B cell (primary cell): ENCODE results near the gene SKAP2. TPM values are rescaled to one million over a fixed set of nuclear protein-coding genes. Genes with fewer than 3 reads are reported as not detected.

Source experiments
- ATAC-seq: fragments of 200-7000 bp; cut with Tn5 transposase; one replicate; pipeline ENCODE4 v1.10.0; 2021; ENCODE audit warnings: low read depth, mild to moderate bottlenecking, moderate number of reproducible peaks, moderate library complexity
- CTCF ChIA-PET: fragments of 350-600 bp; sonication (Branson Sonifier 250); formaldehyde crosslinking; loops from one replicate; lab custom pipeline; 2021; ENCODE audit warnings: antibody characterized with exemption, inconsistent platforms; lab: Charles Lee
- POLR2A ChIA-PET: fragments of 350-600 bp; sonication (Branson Sonifier 250); formaldehyde crosslinking; loops from one replicate; lab custom pipeline; 2021; ENCODE audit warnings: antibody characterized with exemption; lab: Charles Lee
- DNase-seq: peaks from one replicate; pipeline ENCODE4 v3.0.0; 2013
- H2AFZ ChIP-seq: 2 replicates; pipeline ENCODE4 v1.6.1; 2012; ENCODE audit warnings: mild to moderate bottlenecking, low read depth, low read length; ENCODE audit not compliant: insufficient read depth, poor library complexity, severe bottlenecking
- H3K27ac ChIP-seq, 2 donors: 1 replicate in 1 of 2; 2 replicates in 1 of 2; pipeline ENCODE4 v1.5.1; 2012 to 2013; ENCODE audit warnings: low read length in 2 of 2, mild to moderate bottlenecking in 2 of 2, moderate library complexity in 1 of 2
- H3K27me3 ChIP-seq, 4 experiments: fragments of 200-600 bp in 1 of 4; sonication (generic) in 1 of 4; replicated peaks in 1 of 4; 1 replicate in 2 of 4; 2 replicates in 2 of 4; pipeline versions ENCODE4 v1.6.1 to v1.7.0; 2013 to 2016; ENCODE audit warnings: low read length in 3 of 4, mild to moderate bottlenecking in 2 of 4, mixed read lengths in 1 of 4, moderate library complexity in 1 of 4; ENCODE audit not compliant: insufficient read depth in 4 of 4, control insufficient read depth in 3 of 4; ENCODE audit errors: control extremely low read depth in 1 of 4
- H3K36me3 ChIP-seq, 2 experiments: replicated peaks in 1 of 2; 1 replicate in 1 of 2; 2 replicates in 1 of 2; pipeline versions ENCODE4 v1.6.1 to v1.7.1; 2013; ENCODE audit warnings: low read length in 1 of 2; ENCODE audit not compliant: insufficient read depth in 2 of 2, control insufficient read depth in 1 of 2; ENCODE audit errors: control extremely low read depth in 1 of 2, extremely low read depth in 1 of 2
- H3K4me1 ChIP-seq, 2 donors: fragments of 200-600 bp in 1 of 2; sonication (generic) in 1 of 2; 1 replicate in 1 of 2; 2 replicates in 1 of 2; pipeline versions ENCODE4 v1.5.1 to v1.6.1; 2013 to 2017; ENCODE audit warnings: low read length in 2 of 2; ENCODE audit not compliant: control insufficient read depth in 2 of 2, insufficient read depth in 2 of 2
- H3K4me2 ChIP-seq: replicated peaks from 2 replicates; pipeline ENCODE3; 2012; ENCODE audit warnings: mild to moderate bottlenecking, low read depth, low read length; ENCODE audit not compliant: poor library complexity, severe bottlenecking
- H3K4me3 ChIP-seq, 5 experiments: fragments of 200-600 bp in 1 of 5; sonication (generic) in 1 of 5; 1 replicate in 3 of 5; 2 replicates in 2 of 5; pipeline versions ENCODE4 v1.5.1 to v1.7.0; 2011 to 2016; ENCODE audit warnings: low read length in 4 of 5, mild to moderate bottlenecking in 4 of 5, low read depth in 2 of 5, control low read depth in 1 of 5, moderate library complexity in 1 of 5; ENCODE audit not compliant: insufficient read depth in 1 of 5; ENCODE audit errors: control extremely low read depth in 1 of 5, extremely low read depth in 1 of 5
- H3K79me2 ChIP-seq: fragments of 200-600 bp; sonication (generic); one replicate; pipeline ENCODE4 v1.6.0; 2016; ENCODE audit warnings: low read length; ENCODE audit not compliant: control insufficient read depth, insufficient read depth
- H3K9ac ChIP-seq: fragments of 200-600 bp; sonication (generic); 2 replicates; pipeline ENCODE4 v1.6.1; 2017; ENCODE audit warnings: mild to moderate bottlenecking, low read length, moderate library complexity
- H3K9me3 ChIP-seq, 3 donors: one replicate each; pipeline versions ENCODE4 v1.6.1 to v1.7.1; 2013; ENCODE audit warnings: low read length in 2 of 3; ENCODE audit not compliant: control insufficient read depth in 2 of 3, insufficient read depth in 1 of 3; ENCODE audit errors: control extremely low read depth in 1 of 3
- H4K20me1 ChIP-seq: 2 replicates; pipeline ENCODE4 v1.6.0; 2012; ENCODE audit warnings: mild to moderate bottlenecking, low read length; ENCODE audit not compliant: insufficient read depth, control insufficient read depth, poor library complexity, severe bottlenecking
- H3K27ac Mint-ChIP-seq: one replicate; pipeline ENCODE4 v1.8.0; 2021; ENCODE audit warnings: mixed read lengths
- H3K27me3 Mint-ChIP-seq: one replicate; pipeline ENCODE4 v1.8.0; 2021; ENCODE audit warnings: mixed read lengths
- H3K4me1 Mint-ChIP-seq: one replicate; pipeline ENCODE4 v1.8.0; 2021; ENCODE audit warnings: mixed read lengths
- H3K4me3 Mint-ChIP-seq: one replicate; pipeline ENCODE4 v1.8.0; 2021; ENCODE audit warnings: mixed read lengths
- H3K9me3 Mint-ChIP-seq: one replicate; pipeline ENCODE4 v1.8.0; 2022; ENCODE audit warnings: mixed read lengths; ENCODE audit not compliant: insufficient read depth
- EZH2 ChIP-seq: IDR thresholded peaks from 2 replicates; pipeline ENCODE4 v1.6.1; 2012; ENCODE audit warnings: borderline replicate concordance, low read depth, mild to moderate bottlenecking, moderate library complexity, low read length; ENCODE audit not compliant: insufficient read depth, poor library complexity, severe bottlenecking
- WGBS: methylation state at CpG from one replicate; pipeline ENCODE4 v1.1.5; 2013; ENCODE audit warnings: missing lambda C conversion rate; ENCODE audit not compliant: insufficient coverage; 5-methylcytosine and 5-hydroxymethylcytosine counted together
- intact Hi-C: fragments of 100-400 bp; cut with micrococcal nuclease; formaldehyde crosslinking; loops from one replicate; pipeline ENCODE4 v1.10.0; 2022
- polyA plus RNA-seq: library from polyadenylated mRNA; depleted of rRNA; stranded (reverse); fragments of >200 nt; gene quantifications from 2 replicates; pipeline ENCODE4 v1.2.3, GENCODE V29; 2012
- total RNA-seq, 2 donors: library from RNA; stranded (reverse); fragments of 120-200 nt in 1 of 2; gene quantifications; 1 replicate in 1 of 2; 2 replicates in 1 of 2; pipeline versions ENCODE4 v1.2.3 to v1.2.4, GENCODE V29; 2013 to 2022
- TF ChIP-seq, protein P1 (sequence below): fragments of 200-600 bp; IDR thresholded peaks from one replicate; pipeline ENCODE4 v1.8.0; 2022; ENCODE audit warnings: antibody characterized with exemption, mild to moderate bottlenecking

Gene SKAP2
- total and polyA plus RNA-seq, 2 donors (not counting 1 experiment from before 2014, with no cell fraction given), result 12.8 to 58.4 TPM

DNA sequence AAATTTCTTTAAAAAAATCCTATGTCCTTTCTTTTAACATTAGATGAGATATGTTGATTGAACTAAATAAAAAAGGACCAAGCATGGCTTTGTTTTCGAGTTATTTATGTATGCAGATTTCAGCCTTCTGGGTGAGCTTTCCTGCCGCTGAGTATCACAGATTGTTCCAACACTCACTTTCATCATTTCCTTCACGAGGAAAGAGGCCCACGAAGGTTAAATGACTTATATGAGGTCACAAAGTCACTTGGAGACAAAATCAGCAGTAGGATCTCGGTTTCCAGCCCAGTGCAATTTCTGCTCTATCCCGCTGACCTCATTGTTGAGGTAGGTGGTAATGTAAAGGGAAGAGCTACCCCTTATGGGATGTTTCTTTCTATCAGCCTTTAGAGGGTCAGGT lies 226.8 kb downstream of the SKAP2 start:
- H3K27ac Mint-ChIP-seq, result no peak overlapping the region
- no peak for ATAC-seq
- Histone ChIP-seq H4K20me1 (no peaks in the 10 kb centered on the region), H3K36me3 (no peaks in the 10 kb centered on the region), H3K9ac (no peak overlapping the region), H2AFZ (no peak overlapping the region), H3K4me3 (no peak overlapping the region), H3K4me1 (no peaks in the 10 kb centered on the region), H3K4me2 (no peak overlapping the region), H3K79me2 (no peaks in the 10 kb centered on the region), H3K9me3 (no peaks in the 10 kb centered on the region), H3K27ac (no peak overlapping the region), H3K27me3 (no peaks in the 10 kb centered on the region)
- no peaks in the 10 kb centered on the region for H3K9me3 Mint-ChIP-seq
- intact Hi-C loops, result no loop called here
- H3K27me3 Mint-ChIP-seq, result no peaks in the 10 kb centered on the region
- POLR2A ChIA-PET, result no interaction called here
- no peak for DNase-seq
- CTCF ChIA-PET, result no interaction called here
- WGBS, result 88% methylated on average over 2 of the region's 6 CpGs
- no peak for TF ChIP-seq EZH2
- TF ChIP-seq, protein P1, sequence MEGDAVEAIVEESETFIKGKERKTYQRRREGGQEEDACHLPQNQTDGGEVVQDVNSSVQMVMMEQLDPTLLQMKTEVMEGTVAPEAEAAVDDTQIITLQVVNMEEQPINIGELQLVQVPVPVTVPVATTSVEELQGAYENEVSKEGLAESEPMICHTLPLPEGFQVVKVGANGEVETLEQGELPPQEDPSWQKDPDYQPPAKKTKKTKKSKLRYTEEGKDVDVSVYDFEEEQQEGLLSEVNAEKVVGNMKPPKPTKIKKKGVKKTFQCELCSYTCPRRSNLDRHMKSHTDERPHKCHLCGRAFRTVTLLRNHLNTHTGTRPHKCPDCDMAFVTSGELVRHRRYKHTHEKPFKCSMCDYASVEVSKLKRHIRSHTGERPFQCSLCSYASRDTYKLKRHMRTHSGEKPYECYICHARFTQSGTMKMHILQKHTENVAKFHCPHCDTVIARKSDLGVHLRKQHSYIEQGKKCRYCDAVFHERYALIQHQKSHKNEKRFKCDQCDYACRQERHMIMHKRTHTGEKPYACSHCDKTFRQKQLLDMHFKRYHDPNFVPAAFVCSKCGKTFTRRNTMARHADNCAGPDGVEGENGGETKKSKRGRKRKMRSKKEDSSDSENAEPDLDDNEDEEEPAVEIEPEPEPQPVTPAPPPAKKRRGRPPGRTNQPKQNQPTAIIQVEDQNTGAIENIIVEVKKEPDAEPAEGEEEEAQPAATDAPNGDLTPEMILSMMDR, result no peak
- no peaks in the 10 kb centered on the region for H3K4me1 Mint-ChIP-seq
- no peak overlapping the region for H3K4me3 Mint-ChIP-seq

DNA sequence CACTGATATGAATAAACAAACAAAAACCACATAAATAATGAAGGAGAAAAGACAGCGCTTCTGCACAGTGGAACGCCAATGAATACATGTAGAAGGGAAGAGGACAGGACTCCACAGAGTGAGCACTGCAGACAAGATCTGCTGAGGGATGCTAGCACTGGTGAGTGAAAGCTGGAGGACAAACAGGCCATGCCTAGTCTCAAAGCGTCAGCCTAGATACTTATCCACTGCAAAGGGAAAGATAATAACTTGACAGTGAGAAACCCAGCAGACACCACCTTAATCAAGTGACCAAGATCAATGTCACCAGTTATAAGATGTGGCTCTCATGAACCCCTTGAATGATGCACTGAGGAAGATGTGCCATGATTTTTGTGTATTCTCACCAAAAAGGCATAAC lies 227.6 kb downstream of the SKAP2 start:
- DNase-seq (no peak), ATAC-seq (no peak)
- intact Hi-C loops, result no loop called here
- no peaks in the 10 kb centered on the region for H3K27me3 Mint-ChIP-seq
- POLR2A ChIA-PET, result no interaction called here
- no peaks in the 10 kb centered on the region for H3K9me3 ChIP-seq
- H3K27ac Mint-ChIP-seq, result no peak overlapping the region
- H2AFZ ChIP-seq, result no peak overlapping the region
- H3K9ac ChIP-seq, result no peak overlapping the region
- CTCF ChIA-PET, result no interaction called here
- no peaks in the 10 kb centered on the region for H3K9me3 Mint-ChIP-seq
- H3K36me3 ChIP-seq, result no peaks in the 10 kb centered on the region
- no peak overlapping the region for H3K27ac ChIP-seq
- no peak for TF ChIP-seq EZH2
- TF ChIP-seq, protein P1, result no peak
- H3K27me3 ChIP-seq, result no peaks in the 10 kb centered on the region
- H3K4me2 ChIP-seq, result no peak overlapping the region
- no peaks in the 10 kb centered on the region for H3K4me1 Mint-ChIP-seq
- H3K79me2 ChIP-seq, result no peaks in the 10 kb centered on the region
- no peak overlapping the region for H3K4me3 ChIP-seq
- no peaks in the 10 kb centered on the region for H3K4me1 ChIP-seq
- H3K4me3 Mint-ChIP-seq, result no peak overlapping the region
- H4K20me1 ChIP-seq, result no peaks in the 10 kb centered on the region
- no CpG with 5 or more reads among the region's 3 CpGs for WGBS
